ENCODE data around the gene HK1.

DNA sequence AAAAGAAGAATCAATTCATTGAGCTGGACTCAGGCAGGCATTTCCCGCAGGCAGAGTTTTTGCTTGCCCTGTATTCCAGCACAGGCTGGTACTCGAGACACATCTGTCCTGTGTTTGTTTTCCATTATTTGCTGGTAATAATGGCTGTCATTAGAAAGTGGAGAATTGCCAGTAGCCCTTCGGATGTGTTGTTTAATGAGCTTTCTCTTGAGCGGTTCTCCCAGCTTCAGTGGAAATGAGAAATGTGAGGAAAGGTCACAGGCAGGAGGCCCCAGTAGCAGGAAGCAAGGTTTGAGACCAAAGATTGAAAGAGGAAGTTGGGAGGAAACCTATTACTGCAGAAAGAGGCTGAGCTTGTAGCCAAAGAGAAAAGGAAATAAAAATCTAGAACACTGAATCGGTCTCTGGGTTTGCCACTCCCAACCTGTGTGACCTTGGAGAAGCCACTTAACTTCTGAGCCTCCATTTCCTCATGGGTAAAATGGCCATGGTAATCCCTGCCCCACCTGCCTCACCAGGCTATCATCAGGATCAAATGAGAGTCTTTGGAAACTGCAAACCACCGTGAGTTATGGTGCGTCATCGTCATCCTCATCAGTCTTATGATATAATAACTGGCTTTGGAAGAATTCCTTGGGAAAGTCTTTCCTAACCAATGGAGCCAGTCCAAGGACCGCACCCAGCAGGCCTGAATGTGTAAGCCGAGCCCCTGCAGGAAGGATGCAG is 70.7 kb downstream of the HK1 start:
- TF ChIP-seq ZNF292 (CRISPR knock-in tag; IDR thresholded peaks at IDR 0.05; ENCODE audit: borderline replicate concordance, low read depth) (no peak), POLR2AphosphoS5 (IDR thresholded peaks at IDR 0.05; ENCODE audit: low read depth, low read length) (no peak), NFKBIZ (CRISPR knock-in tag; IDR thresholded peaks at IDR 0.05) (no peak), KAT8 (CRISPR knock-in tag; IDR thresholded peaks at IDR 0.05) (no peak), ETV6 (CRISPR knock-in tag; conservative IDR thresholded peaks at IDR 0.05) (no peak)
- TF ChIP-seq, protein P1, sequence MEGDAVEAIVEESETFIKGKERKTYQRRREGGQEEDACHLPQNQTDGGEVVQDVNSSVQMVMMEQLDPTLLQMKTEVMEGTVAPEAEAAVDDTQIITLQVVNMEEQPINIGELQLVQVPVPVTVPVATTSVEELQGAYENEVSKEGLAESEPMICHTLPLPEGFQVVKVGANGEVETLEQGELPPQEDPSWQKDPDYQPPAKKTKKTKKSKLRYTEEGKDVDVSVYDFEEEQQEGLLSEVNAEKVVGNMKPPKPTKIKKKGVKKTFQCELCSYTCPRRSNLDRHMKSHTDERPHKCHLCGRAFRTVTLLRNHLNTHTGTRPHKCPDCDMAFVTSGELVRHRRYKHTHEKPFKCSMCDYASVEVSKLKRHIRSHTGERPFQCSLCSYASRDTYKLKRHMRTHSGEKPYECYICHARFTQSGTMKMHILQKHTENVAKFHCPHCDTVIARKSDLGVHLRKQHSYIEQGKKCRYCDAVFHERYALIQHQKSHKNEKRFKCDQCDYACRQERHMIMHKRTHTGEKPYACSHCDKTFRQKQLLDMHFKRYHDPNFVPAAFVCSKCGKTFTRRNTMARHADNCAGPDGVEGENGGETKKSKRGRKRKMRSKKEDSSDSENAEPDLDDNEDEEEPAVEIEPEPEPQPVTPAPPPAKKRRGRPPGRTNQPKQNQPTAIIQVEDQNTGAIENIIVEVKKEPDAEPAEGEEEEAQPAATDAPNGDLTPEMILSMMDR (CRISPR knock-in tag; IDR thresholded peaks at IDR 0.05): no peak
- TF ChIP-seq, protein P2, sequence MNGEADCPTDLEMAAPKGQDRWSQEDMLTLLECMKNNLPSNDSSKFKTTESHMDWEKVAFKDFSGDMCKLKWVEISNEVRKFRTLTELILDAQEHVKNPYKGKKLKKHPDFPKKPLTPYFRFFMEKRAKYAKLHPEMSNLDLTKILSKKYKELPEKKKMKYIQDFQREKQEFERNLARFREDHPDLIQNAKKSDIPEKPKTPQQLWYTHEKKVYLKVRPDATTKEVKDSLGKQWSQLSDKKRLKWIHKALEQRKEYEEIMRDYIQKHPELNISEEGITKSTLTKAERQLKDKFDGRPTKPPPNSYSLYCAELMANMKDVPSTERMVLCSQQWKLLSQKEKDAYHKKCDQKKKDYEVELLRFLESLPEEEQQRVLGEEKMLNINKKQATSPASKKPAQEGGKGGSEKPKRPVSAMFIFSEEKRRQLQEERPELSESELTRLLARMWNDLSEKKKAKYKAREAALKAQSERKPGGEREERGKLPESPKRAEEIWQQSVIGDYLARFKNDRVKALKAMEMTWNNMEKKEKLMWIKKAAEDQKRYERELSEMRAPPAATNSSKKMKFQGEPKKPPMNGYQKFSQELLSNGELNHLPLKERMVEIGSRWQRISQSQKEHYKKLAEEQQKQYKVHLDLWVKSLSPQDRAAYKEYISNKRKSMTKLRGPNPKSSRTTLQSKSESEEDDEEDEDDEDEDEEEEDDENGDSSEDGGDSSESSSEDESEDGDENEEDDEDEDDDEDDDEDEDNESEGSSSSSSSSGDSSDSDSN (CRISPR knock-in tag; IDR thresholded peaks at IDR 0.05): no peak
- TF ChIP-seq, protein P3, sequence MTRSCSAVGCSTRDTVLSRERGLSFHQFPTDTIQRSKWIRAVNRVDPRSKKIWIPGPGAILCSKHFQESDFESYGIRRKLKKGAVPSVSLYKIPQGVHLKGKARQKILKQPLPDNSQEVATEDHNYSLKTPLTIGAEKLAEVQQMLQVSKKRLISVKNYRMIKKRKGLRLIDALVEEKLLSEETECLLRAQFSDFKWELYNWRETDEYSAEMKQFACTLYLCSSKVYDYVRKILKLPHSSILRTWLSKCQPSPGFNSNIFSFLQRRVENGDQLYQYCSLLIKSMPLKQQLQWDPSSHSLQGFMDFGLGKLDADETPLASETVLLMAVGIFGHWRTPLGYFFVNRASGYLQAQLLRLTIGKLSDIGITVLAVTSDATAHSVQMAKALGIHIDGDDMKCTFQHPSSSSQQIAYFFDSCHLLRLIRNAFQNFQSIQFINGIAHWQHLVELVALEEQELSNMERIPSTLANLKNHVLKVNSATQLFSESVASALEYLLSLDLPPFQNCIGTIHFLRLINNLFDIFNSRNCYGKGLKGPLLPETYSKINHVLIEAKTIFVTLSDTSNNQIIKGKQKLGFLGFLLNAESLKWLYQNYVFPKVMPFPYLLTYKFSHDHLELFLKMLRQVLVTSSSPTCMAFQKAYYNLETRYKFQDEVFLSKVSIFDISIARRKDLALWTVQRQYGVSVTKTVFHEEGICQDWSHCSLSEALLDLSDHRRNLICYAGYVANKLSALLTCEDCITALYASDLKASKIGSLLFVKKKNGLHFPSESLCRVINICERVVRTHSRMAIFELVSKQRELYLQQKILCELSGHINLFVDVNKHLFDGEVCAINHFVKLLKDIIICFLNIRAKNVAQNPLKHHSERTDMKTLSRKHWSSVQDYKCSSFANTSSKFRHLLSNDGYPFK (CRISPR knock-in tag; IDR thresholded peaks at IDR 0.05; ENCODE audit: borderline replicate concordance): no peak

All from HepG2 (cell line).